Loucy (cell line): Measurements from ENCODE around the gene IFI27L2.

Experiments
- EZH2phosphoT487 ChIP-seq: fragments of 200-600 bp; IDR thresholded peaks from 2 replicates; pipeline ENCODE4 v1.6.1; 2018; ENCODE audit warnings: antibody characterized with exemption, mild to moderate bottlenecking, moderate library complexity, borderline replicate concordance
- TF ChIP-seq, protein P1 (sequence below): fragments of 200-600 bp; sonication (generic); conservative IDR thresholded peaks from 2 replicates; pipeline ENCODE4 v1.5.1; 2014; ENCODE audit warnings: mild to moderate bottlenecking, antibody characterized with exemption, low read length

DNA sequence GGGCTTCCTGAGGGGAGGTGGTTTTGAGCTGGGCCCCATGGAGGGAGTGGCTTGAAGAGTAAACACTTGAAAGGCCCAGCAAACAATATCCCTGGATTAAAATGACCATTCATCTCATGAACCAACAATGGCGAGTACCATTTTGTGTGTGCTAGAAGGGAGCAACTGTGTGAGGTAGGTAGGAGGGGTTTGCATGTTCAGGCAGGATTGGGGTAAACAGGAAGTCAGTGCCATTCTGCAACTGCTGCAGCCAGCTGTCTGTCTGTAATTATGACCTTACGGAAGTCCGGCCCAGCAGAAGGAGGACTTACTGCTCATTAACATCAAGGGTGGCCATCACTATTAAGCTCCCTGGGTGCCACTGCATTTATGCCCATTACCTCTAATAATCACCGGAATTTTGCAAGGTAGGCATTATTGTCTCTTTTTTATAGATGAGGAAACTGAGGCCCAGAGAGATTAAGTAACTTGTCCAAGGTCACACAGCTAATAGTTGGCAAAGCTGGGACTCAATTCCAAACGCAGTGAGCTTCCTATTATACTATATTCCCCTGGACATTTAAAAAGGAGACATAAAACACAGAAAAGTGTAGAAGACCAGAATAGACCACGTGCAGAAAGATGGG, 16.6 kb upstream of the IFI27L2 start:
- TF ChIP-seq, protein P1, sequence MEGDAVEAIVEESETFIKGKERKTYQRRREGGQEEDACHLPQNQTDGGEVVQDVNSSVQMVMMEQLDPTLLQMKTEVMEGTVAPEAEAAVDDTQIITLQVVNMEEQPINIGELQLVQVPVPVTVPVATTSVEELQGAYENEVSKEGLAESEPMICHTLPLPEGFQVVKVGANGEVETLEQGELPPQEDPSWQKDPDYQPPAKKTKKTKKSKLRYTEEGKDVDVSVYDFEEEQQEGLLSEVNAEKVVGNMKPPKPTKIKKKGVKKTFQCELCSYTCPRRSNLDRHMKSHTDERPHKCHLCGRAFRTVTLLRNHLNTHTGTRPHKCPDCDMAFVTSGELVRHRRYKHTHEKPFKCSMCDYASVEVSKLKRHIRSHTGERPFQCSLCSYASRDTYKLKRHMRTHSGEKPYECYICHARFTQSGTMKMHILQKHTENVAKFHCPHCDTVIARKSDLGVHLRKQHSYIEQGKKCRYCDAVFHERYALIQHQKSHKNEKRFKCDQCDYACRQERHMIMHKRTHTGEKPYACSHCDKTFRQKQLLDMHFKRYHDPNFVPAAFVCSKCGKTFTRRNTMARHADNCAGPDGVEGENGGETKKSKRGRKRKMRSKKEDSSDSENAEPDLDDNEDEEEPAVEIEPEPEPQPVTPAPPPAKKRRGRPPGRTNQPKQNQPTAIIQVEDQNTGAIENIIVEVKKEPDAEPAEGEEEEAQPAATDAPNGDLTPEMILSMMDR: no peak
- no peak for TF ChIP-seq EZH2phosphoT487
